ENCODE measurements around the gene FTO. TPM values are rescaled to one million over a fixed set of nuclear protein-coding genes. Genes with fewer than 3 reads are reported as not detected.

The FTO gene
- total RNA-seq, 1 experiment from 2014 or later, result 57.4 TPM

DNA sequence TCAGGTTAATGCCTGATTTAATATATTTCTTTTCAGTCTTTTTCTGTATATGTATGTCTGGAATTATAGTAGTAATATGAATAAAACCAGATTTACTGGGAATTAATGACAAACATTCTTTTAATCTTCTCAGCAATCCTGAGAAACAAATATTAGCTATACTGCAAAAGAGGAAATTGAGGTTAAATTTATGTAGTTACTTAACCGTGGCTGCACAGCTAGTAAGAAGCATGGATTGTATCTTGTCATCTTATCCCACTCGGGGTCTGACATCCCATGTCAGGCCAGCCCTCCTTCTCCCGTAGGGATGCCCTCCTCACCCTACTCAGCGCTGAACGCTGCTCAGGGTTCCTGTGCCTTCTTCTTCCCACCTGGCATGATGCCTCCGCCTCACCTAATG is 143.0 kb downstream of the FTO start (continued):
- no peak for TF ChIP-seq ZNF121 (CRISPR knock-in tag; IDR thresholded peaks at IDR 0.05)

DNA sequence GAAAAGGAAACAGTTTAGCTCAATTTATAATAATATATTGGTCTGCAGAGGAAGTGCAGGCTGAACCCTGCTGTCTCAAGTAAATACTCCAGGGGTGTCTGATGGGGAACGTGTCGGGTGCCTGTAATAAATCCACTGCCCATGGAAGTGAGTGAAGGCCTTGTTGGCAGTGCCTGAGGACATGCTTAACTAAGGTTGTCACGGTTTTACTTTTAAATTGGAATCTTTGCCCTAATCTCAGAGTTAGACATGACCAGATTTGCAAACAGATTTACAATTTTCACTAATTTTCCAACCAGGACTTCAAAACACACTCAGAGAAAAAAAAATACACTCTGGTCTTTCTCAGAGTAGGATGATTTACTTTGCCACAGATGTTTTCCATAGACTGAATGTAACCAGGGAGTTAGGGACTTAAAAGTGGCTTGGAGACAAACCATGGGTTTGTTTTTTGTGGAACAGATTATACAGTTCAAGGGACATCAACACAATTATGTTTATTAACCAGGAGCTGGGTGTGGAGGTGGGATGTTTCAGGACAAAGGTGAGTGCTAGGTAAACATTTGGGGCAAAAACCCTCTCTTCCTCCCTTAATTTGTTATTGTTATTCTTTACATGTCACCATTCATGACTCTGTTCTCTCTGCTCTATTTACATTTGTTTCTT is 144.5 kb downstream of the FTO start:
- ChIA-PET POLR2A (no interaction called here), CTCF (no interaction called here)
- Mint-ChIP-seq H3K27me3 (ENCODE audit: low read depth) (no peaks in the 10 kb centered on the region), H3K4me1 (peaks cover 16% of the 10 kb centered on the region), H3K9me3 (no peaks in the 10 kb centered on the region), H3K36me3 (0 out of 2 replicates have a peak, but pooled peaks cover 2% of the 10 kb centered on the region), H3K27ac (peak overlapping the region; percentile 59; the same call in 1 of the 2 replicates), H3K4me3 (no peak overlapping the region)
- DNase-seq (ENCODE audit: low spot score), result no peak
- no peak for ATAC-seq
- no peak for TF ChIP-seq ZNF416 (CRISPR knock-in tag; IDR thresholded peaks at IDR 0.05)
- TF ChIP-seq, protein P1, sequence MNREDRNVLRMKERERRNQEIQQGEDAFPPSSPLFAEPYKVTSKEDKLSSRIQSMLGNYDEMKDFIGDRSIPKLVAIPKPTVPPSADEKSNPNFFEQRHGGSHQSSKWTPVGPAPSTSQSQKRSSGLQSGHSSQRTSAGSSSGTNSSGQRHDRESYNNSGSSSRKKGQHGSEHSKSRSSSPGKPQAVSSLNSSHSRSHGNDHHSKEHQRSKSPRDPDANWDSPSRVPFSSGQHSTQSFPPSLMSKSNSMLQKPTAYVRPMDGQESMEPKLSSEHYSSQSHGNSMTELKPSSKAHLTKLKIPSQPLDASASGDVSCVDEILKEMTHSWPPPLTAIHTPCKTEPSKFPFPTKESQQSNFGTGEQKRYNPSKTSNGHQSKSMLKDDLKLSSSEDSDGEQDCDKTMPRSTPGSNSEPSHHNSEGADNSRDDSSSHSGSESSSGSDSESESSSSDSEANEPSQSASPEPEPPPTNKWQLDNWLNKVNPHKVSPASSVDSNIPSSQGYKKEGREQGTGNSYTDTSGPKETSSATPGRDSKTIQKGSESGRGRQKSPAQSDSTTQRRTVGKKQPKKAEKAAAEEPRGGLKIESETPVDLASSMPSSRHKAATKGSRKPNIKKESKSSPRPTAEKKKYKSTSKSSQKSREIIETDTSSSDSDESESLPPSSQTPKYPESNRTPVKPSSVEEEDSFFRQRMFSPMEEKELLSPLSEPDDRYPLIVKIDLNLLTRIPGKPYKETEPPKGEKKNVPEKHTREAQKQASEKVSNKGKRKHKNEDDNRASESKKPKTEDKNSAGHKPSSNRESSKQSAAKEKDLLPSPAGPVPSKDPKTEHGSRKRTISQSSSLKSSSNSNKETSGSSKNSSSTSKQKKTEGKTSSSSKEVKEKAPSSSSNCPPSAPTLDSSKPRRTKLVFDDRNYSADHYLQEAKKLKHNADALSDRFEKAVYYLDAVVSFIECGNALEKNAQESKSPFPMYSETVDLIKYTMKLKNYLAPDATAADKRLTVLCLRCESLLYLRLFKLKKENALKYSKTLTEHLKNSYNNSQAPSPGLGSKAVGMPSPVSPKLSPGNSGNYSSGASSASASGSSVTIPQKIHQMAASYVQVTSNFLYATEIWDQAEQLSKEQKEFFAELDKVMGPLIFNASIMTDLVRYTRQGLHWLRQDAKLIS (CRISPR knock-in tag; IDR thresholded peaks at IDR 0.05; ENCODE audit: borderline replicate concordance), result no peak
- TF ChIP-seq ZNF121 (CRISPR knock-in tag; IDR thresholded peaks at IDR 0.05), result no peak
- no peak for TF ChIP-seq EMX1 (CRISPR knock-in tag; IDR thresholded peaks at IDR 0.05)
- no peak for TF ChIP-seq RELA (CRISPR knock-in tag; IDR thresholded peaks at IDR 0.05; ENCODE audit: borderline replicate concordance)
- no peak for TF ChIP-seq IRF2 (CRISPR knock-in tag; IDR thresholded peaks at IDR 0.05; ENCODE audit: borderline replicate concordance, low read depth)
- TF ChIP-seq, protein P2, sequence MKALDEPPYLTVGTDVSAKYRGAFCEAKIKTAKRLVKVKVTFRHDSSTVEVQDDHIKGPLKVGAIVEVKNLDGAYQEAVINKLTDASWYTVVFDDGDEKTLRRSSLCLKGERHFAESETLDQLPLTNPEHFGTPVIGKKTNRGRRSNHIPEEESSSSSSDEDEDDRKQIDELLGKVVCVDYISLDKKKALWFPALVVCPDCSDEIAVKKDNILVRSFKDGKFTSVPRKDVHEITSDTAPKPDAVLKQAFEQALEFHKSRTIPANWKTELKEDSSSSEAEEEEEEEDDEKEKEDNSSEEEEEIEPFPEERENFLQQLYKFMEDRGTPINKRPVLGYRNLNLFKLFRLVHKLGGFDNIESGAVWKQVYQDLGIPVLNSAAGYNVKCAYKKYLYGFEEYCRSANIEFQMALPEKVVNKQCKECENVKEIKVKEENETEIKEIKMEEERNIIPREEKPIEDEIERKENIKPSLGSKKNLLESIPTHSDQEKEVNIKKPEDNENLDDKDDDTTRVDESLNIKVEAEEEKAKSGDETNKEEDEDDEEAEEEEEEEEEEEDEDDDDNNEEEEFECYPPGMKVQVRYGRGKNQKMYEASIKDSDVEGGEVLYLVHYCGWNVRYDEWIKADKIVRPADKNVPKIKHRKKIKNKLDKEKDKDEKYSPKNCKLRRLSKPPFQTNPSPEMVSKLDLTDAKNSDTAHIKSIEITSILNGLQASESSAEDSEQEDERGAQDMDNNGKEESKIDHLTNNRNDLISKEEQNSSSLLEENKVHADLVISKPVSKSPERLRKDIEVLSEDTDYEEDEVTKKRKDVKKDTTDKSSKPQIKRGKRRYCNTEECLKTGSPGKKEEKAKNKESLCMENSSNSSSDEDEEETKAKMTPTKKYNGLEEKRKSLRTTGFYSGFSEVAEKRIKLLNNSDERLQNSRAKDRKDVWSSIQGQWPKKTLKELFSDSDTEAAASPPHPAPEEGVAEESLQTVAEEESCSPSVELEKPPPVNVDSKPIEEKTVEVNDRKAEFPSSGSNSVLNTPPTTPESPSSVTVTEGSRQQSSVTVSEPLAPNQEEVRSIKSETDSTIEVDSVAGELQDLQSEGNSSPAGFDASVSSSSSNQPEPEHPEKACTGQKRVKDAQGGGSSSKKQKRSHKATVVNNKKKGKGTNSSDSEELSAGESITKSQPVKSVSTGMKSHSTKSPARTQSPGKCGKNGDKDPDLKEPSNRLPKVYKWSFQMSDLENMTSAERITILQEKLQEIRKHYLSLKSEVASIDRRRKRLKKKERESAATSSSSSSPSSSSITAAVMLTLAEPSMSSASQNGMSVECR (CRISPR knock-in tag; IDR thresholded peaks at IDR 0.05; ENCODE audit: borderline replicate concordance), result no peak
- TF ChIP-seq, protein P3, sequence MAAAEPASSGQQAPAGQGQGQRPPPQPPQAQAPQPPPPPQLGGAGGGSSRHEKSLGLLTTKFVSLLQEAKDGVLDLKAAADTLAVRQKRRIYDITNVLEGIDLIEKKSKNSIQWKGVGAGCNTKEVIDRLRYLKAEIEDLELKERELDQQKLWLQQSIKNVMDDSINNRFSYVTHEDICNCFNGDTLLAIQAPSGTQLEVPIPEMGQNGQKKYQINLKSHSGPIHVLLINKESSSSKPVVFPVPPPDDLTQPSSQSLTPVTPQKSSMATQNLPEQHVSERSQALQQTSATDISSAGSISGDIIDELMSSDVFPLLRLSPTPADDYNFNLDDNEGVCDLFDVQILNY (CRISPR knock-in tag; IDR thresholded peaks at IDR 0.05), result no peak
- no peak for TF ChIP-seq ZNF138 (CRISPR knock-in tag; conservative IDR thresholded peaks at IDR 0.05)
- no peak for TF ChIP-seq NR1H2 (CRISPR knock-in tag; IDR thresholded peaks at IDR 0.05)
- TF ChIP-seq, protein P4, sequence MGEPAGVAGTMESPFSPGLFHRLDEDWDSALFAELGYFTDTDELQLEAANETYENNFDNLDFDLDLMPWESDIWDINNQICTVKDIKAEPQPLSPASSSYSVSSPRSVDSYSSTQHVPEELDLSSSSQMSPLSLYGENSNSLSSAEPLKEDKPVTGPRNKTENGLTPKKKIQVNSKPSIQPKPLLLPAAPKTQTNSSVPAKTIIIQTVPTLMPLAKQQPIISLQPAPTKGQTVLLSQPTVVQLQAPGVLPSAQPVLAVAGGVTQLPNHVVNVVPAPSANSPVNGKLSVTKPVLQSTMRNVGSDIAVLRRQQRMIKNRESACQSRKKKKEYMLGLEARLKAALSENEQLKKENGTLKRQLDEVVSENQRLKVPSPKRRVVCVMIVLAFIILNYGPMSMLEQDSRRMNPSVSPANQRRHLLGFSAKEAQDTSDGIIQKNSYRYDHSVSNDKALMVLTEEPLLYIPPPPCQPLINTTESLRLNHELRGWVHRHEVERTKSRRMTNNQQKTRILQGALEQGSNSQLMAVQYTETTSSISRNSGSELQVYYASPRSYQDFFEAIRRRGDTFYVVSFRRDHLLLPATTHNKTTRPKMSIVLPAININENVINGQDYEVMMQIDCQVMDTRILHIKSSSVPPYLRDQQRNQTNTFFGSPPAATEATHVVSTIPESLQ (CRISPR knock-in tag; IDR thresholded peaks at IDR 0.05), result no peak
- TF ChIP-seq, protein P5, sequence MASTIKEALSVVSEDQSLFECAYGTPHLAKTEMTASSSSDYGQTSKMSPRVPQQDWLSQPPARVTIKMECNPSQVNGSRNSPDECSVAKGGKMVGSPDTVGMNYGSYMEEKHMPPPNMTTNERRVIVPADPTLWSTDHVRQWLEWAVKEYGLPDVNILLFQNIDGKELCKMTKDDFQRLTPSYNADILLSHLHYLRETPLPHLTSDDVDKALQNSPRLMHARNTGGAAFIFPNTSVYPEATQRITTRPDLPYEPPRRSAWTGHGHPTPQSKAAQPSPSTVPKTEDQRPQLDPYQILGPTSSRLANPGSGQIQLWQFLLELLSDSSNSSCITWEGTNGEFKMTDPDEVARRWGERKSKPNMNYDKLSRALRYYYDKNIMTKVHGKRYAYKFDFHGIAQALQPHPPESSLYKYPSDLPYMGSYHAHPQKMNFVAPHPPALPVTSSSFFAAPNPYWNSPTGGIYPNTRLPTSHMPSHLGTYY (CRISPR knock-in tag; IDR thresholded peaks at IDR 0.05), result no peak
- TF ChIP-seq ZBTB21 (CRISPR knock-in tag; IDR thresholded peaks at IDR 0.05; ENCODE audit: borderline replicate concordance), result no peak
- no peak for TF ChIP-seq FOXK1 (CRISPR knock-in tag; IDR thresholded peaks at IDR 0.05)
- no peak for TF ChIP-seq ATF1 (CRISPR knock-in tag; IDR thresholded peaks at IDR 0.05)
- no peak for TF ChIP-seq SP1 (CRISPR knock-in tag; conservative IDR thresholded peaks at IDR 0.05)
- TF ChIP-seq, protein P6, sequence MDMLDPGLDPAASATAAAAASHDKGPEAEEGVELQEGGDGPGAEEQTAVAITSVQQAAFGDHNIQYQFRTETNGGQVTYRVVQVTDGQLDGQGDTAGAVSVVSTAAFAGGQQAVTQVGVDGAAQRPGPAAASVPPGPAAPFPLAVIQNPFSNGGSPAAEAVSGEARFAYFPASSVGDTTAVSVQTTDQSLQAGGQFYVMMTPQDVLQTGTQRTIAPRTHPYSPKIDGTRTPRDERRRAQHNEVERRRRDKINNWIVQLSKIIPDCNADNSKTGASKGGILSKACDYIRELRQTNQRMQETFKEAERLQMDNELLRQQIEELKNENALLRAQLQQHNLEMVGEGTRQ (CRISPR knock-in tag; IDR thresholded peaks at IDR 0.05), result no peak
